HUES48 (cell line): ENCODE results near the gene TMEM183A.

ENCODE experiments used
- H3K27ac ChIP-seq: one replicate; pipeline ENCODE4 v1.7.0; 2013; ENCODE audit warnings: low read depth, low read length, inconsistent platforms
- H3K27me3 ChIP-seq: 2 replicates; pipeline ENCODE4 v1.6.1; 2013; ENCODE audit warnings: mild to moderate bottlenecking, low read length; ENCODE audit not compliant: control insufficient read depth, insufficient read depth
- H3K36me3 ChIP-seq: 2 replicates; pipeline ENCODE4 v1.6.1; 2013; ENCODE audit warnings: low read length; ENCODE audit not compliant: control insufficient read depth, insufficient read depth
- H3K4me1 ChIP-seq: 2 replicates; pipeline ENCODE4 v1.6.1; 2013; ENCODE audit warnings: mild to moderate bottlenecking, low read length; ENCODE audit not compliant: control insufficient read depth, insufficient read depth
- H3K4me3 ChIP-seq: 2 replicates; pipeline ENCODE4 v1.5.1; 2013; ENCODE audit warnings: mild to moderate bottlenecking, low read depth, low read length
- H3K9ac ChIP-seq: 2 replicates; pipeline ENCODE4 v1.6.1; 2013; ENCODE audit warnings: mild to moderate bottlenecking, low read depth, low read length, moderate library complexity
- H3K9me3 ChIP-seq: 2 replicates; pipeline ENCODE4 v1.6.1; 2013; ENCODE audit warnings: low read length; ENCODE audit not compliant: control insufficient read depth, insufficient read depth

Gene TMEM183A

DNA sequence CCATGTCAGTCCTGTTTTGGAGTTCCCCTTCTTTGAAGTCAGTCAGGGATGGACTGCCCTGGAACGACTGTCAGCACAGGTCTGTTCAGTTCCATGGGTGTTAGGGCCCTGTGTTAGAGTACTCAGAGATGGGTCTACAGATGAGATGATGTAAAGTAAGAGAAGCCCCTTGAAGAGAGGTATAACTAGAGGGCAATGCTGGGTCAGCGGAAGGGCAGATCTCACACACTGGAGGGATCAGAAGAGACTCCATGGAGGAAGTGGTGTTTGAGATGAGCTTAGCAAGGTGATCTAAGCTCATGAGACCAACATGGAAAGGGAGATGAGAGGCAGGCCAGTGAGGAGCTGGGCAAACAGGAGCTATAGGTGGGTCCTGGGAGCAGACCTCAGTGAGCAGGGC is 26.7 kb downstream of the TMEM183A start:
- Histone ChIP-seq H3K27me3 (peaks cover under 1% of the 10 kb centered on the region), H3K4me3 (no peak overlapping the region), H3K9me3 (no peaks in the 10 kb centered on the region), H3K4me1 (0 out of 2 replicates have a peak, but pooled peaks cover 4% of the 10 kb centered on the region), H3K9ac (no peak overlapping the region), H3K27ac (no peak overlapping the region), H3K36me3 (no peaks in the 10 kb centered on the region)

DNA sequence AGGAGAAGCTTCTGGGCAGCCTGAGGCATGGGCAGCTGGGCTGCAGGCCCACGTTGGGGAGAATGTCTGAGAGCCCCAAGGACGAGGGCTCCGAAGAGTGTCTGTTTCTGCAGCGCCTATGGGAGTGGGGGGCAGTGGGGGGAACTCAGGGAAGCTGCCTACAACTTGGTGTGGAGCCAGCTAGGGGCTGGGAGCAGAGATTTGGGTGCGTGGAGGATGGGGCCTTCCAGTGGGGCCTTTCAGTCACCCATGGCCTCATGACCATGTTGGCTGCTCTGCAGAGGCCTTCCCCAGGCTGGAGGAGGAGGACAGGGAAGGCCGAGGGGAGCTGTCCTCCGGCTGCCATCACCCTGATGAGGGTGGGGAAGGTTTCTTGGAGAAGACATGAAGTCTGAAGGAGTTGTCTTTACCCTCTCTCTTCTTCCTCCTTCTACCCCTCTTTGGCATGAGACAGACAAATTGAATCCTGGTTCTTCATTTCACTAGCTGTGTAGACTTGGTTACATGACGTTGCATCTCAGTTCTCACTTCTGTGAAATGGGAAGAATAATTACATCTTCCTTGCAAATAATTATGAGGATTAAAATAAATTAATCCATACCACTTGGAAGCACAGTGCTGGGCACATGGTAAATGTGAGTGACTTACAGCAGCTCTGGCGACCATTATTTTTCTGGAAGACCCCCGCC is 27.4 kb downstream of the TMEM183A start:
- H3K27ac ChIP-seq, result no peak overlapping the region
- H3K27me3 ChIP-seq, result no peaks in the 10 kb centered on the region
- no peak overlapping the region for H3K9ac ChIP-seq
- peaks cover 5% of the 10 kb centered on the region; the same call in 1 of the 2 replicates for H3K4me1 ChIP-seq
- no peak overlapping the region for H3K4me3 ChIP-seq
- H3K36me3 ChIP-seq, result no peaks in the 10 kb centered on the region
- H3K9me3 ChIP-seq, result no peaks in the 10 kb centered on the region

DNA sequence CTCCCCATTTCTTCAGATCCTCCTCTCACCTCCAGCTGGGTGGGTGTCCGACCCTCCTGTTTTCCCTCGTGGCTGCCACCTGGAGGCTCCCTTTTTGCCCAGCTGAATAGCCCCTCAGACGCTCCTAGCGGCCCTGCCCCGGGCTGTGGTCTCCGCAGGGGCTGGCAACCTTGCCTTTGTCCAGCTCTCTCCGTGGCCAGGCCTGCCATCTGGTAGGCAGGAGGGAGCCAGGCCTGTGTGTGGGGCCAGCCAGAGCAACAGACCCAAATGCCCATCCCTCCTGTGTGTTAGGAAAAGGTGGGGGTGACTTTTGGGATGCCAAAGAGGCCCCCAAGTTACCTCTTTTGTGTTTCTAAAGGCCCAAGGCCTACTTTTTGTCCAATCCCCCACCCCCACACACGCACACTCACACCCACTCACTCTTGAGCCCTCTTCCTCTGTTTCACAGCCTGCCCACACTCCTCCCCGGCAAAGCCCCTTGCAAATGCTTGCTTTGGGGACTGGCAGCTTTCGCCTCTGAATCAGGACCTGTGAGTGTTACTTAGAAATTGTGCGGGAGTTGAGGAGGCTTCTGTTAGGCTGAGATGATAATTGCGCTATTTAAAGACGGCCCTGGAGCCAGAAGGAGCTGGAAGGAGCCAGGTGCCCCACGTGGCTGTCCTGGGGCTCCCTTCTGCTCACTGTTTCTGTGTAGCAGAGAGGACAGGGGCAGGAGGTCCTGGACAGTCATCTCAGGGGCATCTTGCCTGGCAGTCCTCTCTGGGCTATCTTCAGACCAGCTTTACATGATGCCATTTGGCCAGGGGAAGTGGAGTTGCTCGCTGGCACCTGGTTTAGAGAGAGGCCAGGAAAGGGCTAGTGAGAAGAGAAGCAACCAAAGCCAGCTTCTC is 28.2 kb downstream of the TMEM183A start:
- no peaks in the 10 kb centered on the region for H3K9me3 ChIP-seq
- H3K4me1 ChIP-seq, result peaks cover 8% of the 10 kb centered on the region; the same call in 1 of the 2 replicates
- no peak overlapping the region for H3K27ac ChIP-seq
- no peak overlapping the region for H3K4me3 ChIP-seq
- H3K9ac ChIP-seq, result no peak overlapping the region
- H3K27me3 ChIP-seq, result no peaks in the 10 kb centered on the region
- H3K36me3 ChIP-seq, result no peaks in the 10 kb centered on the region

DNA sequence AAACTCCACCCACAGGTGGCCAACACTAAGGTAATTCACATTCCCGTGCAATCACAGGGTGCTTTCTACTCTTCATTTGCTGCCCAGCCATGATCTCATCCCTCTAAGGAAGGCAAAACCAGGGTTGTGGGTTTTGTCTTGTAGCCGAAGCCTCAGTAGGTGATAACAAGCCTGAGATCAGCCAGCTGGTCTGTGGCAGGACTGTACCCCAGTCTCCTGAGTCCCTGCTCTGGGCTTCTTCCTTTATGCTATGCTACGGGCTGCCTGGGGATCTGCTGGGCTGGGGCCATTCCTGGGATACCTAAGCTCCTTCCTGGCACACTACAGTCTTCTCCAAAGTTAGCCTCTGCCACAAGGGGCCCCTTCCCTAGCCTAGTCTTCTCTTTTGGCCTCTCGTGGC is 29.0 kb downstream of the TMEM183A start:
- H3K9ac ChIP-seq, result no peak overlapping the region
- H3K4me3 ChIP-seq, result no peak overlapping the region

DNA sequence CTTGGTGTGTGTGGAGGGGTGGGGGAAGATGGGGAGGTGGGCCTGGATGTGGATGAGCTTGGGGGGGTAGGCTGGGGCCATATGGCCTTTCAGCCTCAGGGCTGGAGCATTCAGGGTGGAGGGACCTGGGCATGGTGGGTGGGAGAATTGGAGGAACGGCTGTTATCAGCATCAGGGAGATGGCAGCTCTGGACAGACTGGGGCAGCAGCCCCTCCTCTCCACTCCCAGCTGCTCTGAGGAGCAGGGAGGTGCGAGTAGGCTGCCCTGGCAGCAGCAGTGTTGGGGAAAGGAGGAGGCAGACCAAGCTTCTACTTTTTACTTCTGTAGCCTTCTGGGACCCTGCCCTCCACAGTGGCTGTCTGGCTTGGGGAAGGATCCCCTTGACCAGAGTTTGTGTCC is 29.4 kb downstream of the TMEM183A start:
- H3K4me3 ChIP-seq, result no peak overlapping the region
- H3K27ac ChIP-seq, result no peak overlapping the region

More for the DNA sequence above, 29.0 kb downstream of the TMEM183A start:
- H3K36me3 ChIP-seq, result no peaks in the 10 kb centered on the region
- H3K9me3 ChIP-seq, result no peaks in the 10 kb centered on the region
- no peak overlapping the region for H3K27ac ChIP-seq
- peaks cover 8% of the 10 kb centered on the region; the same call in 1 of the 2 replicates for H3K4me1 ChIP-seq
- no peaks in the 10 kb centered on the region for H3K27me3 ChIP-seq

DNA sequence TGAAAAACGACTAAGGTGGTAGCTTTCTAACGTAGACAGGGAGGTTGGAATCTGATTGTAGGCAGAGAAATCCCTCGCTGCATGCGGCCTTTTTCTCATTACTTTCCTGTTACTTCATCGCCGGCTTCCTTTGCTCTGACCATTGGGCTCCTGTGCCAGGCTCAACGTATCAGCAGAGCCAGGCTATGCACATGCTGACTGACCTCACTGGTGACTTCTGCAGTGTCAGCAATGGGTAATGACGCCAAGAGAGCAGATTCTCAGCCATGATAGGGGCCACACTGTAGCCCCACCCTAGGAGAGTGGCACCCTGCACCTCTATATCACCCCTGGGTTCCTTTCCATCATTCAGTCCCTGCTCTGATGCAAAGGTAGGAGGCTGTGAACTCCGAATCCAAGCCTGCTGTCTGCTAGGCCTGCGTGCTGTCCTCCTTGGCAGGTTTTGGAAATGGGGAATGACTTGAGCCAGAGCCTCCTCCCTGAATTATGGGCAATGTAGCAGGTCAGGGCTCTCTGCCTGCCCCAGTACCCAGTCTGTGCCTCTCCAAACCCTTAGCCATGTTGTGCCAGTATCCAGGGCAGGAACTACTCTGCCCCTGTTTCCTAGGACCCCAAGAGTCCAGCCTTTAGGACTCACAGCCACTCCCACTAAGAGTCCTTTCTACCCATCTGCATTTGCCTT is 30.5 kb downstream of the TMEM183A start:
- H3K27me3 ChIP-seq, result no peaks in the 10 kb centered on the region
- H3K4me1 ChIP-seq, result peaks cover 8% of the 10 kb centered on the region; the same call in 1 of the 2 replicates
- no peak overlapping the region for H3K4me3 ChIP-seq
- no peaks in the 10 kb centered on the region for H3K9me3 ChIP-seq
- H3K9ac ChIP-seq, result no peak overlapping the region
- H3K36me3 ChIP-seq, result no peaks in the 10 kb centered on the region
- no peak overlapping the region for H3K27ac ChIP-seq

More for the DNA sequence above, 29.4 kb downstream of the TMEM183A start:
- Histone ChIP-seq H3K27me3 (no peaks in the 10 kb centered on the region), H3K9ac (no peak overlapping the region), H3K9me3 (no peaks in the 10 kb centered on the region), H3K36me3 (no peaks in the 10 kb centered on the region), H3K4me1 (peaks cover 8% of the 10 kb centered on the region; the same call in 1 of the 2 replicates)

DNA sequence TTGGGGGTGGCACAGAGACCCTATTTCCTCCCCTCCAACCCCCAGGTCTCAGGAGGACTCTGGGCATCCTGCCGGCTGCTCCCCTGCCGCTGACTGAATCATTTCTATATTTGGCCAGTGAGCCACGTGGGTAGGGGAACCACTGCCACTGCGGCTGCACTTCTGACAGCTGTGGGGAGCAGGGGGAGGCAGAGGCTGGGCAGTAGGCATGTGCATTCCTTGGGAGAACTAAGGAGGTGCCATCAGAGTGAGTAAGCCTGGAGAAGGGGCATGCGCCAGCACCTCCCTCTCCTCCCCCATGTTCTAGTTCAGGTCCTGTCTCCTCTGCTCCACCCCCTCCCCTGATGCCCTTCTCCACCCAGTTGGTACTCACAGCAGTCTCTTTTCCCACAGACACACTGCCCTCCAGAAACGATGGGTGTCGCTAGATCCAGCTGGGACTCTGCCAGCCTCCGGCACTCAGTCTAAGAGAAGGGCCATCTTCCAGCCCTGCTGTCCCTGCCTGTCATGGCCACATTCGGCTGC is 31.1 kb downstream of the TMEM183A start:
- Histone ChIP-seq H3K27me3 (no peaks in the 10 kb centered on the region), H3K4me1 (peaks cover 8% of the 10 kb centered on the region; the same call in 1 of the 2 replicates), H3K9ac (no peak overlapping the region), H3K4me3 (no peak overlapping the region), H3K9me3 (no peaks in the 10 kb centered on the region), H3K36me3 (no peaks in the 10 kb centered on the region), H3K27ac (no peak overlapping the region)

DNA sequence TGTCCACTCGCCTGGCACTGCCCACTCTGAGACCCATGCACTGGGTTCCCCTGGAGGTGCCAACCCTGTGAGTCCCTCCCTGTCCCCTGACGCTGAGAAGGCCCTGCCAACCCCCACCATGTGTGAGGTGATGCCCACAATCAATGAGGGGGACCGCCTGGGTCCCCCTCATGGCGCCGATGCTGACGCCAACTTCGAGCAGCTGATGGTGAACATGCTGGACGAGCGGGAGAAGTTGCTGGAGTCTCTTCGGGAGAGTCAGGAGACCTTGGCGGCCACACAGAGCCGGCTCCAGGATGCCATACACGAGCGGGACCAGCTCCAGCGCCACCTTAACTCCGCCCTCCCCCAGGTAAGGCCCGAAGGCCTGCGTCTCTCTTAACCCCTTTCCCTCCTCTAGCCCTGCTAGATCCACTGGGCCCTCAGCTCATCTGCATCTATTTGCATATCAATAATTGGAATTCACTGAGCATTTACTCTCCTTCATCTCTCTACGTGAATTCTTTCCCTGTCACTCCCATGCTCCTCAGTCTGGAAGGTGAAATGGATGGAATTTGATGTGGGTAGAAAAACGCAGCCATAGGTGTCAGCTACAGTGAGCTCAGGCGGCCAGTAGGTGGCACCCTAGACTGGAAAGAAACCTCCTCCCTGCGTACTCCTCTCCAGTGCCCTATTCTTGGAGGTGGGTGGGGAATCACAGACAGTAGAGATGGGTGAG is 31.9 kb downstream of the TMEM183A start:
- Histone ChIP-seq H3K9me3 (no peaks in the 10 kb centered on the region), H3K27me3 (no peaks in the 10 kb centered on the region), H3K27ac (no peak overlapping the region), H3K36me3 (no peaks in the 10 kb centered on the region), H3K4me1 (peaks cover 8% of the 10 kb centered on the region; the same call in 1 of the 2 replicates), H3K9ac (no peak overlapping the region), H3K4me3 (no peak overlapping the region)

DNA sequence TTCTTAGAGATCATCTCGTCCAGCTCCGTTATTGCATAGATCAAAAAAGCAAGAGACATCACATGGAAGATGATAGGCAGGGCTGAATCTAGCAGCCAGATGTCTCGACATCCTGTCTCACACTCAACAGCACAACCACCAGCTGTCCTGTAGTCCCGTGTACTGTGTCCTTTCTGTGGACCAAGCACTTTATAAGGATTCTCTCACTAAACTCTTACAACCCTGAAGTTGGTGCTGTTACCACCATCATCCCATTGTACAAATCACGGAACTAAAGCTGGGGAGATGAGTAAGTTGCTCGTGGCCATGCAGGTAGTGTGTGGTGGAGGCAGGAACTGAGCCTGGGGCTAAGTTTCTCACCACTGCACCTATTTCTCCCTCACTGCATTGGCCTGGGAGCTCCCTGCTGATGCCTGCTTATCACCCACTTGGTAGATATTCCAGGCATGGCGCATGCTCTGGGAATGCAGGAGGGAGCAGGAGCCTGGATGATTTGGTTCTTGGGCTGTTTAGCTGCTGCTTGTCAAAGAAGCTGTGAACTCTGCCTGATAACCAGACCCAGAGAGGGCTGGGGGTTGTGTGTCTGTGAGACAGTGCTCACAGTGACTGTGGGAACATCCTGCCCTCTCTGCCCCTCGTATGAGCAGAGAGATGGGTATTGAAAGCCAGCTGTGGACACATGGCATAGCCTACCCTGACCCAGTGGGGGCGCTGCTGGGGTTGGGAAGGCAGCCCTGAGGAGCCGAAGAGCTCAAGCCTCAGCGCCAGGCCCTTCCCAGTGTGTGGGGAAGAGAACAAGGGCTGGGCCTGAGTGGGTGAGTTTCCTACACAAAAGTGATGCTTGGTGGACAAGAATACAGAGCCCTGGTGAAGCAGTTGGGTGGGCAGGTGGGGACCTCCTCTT is 32.7 kb downstream of the TMEM183A start:
- Histone ChIP-seq H3K4me3 (no peak overlapping the region), H3K9me3 (no peaks in the 10 kb centered on the region), H3K27ac (no peak overlapping the region), H3K9ac (no peak overlapping the region), H3K4me1 (peaks cover 8% of the 10 kb centered on the region; the same call in 1 of the 2 replicates), H3K36me3 (no peaks in the 10 kb centered on the region), H3K27me3 (no peaks in the 10 kb centered on the region)
